ENCODE measurements around the gene USP48. TPM values are rescaled to one million over a fixed set of nuclear protein-coding genes. Genes with fewer than 3 reads are reported as not detected.

The USP48 gene
- total RNA-seq, 1 experiment from 2014 or later, result 49.1 TPM

DNA sequence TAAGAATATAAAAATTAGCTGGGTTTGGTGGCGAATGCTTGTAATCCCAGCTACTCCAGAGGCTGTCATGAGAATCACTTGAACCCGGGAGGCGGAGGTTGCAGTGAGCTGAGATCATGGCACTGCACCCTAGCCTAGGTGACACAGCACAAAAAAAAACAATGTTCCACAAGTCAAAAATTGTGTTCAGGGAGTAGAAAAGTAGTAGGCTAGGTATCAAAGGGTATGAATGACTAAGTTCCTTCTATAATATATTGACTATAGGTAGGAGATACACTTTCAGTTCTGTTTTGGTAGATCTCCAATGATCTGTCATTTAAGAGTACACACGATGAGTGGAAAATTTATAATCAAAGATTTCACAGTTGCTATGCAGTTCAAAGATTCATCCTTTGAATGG, 16.7 kb downstream of the USP48 start:
- Mint-ChIP-seq H3K27ac (ENCODE audit: unreplicated experiment) (no peak overlapping the region), H3K4me1 (ENCODE audit: low read depth, unreplicated experiment) (no peaks in the 10 kb centered on the region)
- no peaks in the 10 kb centered on the region for H3K27me3 ChIP-seq (replicated peaks; ENCODE audit: control insufficient read depth, insufficient read depth, low read length)

DNA sequence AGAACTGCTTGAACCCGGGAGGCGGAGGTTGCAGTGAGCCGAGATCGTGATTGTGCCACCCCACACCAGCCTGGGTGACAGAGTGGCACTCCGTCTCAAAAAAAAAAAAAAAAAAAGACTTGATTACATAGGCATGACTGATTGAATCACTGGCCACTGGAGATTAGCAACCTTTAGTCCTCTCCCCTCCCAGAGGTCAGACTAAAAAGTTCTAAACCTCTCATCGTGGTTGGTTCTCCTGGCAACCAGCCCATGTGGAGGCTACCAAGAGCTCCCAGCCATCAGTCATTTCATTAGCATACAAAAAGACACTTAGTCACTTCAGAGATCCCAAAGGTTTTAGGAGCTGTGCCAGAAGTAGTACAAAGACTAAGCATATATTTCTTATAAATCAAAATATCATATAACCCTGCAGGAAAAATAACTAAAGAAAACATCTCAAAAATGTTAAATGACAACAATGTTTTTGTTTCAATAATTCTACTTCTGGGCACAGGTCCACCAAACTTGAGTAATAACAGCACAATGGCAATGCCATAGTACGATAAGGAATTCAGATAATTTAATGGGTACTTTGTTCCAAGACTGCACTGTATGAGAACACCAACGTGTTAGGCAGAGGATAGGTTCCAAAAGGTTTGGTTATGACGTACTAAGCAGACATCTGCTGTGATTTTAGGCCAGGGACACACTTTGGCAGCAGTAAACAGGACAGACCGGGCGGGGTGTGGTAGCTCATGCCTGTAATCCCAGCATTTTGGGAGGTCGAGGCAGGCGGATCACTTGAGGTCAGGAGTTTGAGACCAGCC, 18.1 kb downstream of the USP48 start:
- H3K4me3 ChIP-seq (ENCODE audit: low read depth, low read length), result no peak overlapping the region
- Mint-ChIP-seq H3K4me1 (ENCODE audit: low read depth, unreplicated experiment) (no peaks in the 10 kb centered on the region), H3K4me3 (ENCODE audit: unreplicated experiment) (no peak overlapping the region), H3K9me3 (ENCODE audit: unreplicated experiment) (no peaks in the 10 kb centered on the region), H3K27me3 (ENCODE audit: insufficient read depth, unreplicated experiment) (no peaks in the 10 kb centered on the region), H3K27ac (ENCODE audit: unreplicated experiment) (no peak overlapping the region), H3K36me3 (ENCODE audit: insufficient read depth, unreplicated experiment) (peaks cover under 1% of the 10 kb centered on the region)
- no TSS peak for BruUV-seq (replicated peaks)
- intact Hi-C loops (cut with micrococcal nuclease; ENCODE audit: unreplicated experiment), result no loop called here
- no peaks in the 10 kb centered on the region for H3K9me3 ChIP-seq
- no peaks in the 10 kb centered on the region for H3K36me3 ChIP-seq (ENCODE audit: control insufficient read depth, insufficient read depth, low read length)
- POLR2A ChIA-PET, result no interaction called here
- TF ChIP-seq, protein P1, sequence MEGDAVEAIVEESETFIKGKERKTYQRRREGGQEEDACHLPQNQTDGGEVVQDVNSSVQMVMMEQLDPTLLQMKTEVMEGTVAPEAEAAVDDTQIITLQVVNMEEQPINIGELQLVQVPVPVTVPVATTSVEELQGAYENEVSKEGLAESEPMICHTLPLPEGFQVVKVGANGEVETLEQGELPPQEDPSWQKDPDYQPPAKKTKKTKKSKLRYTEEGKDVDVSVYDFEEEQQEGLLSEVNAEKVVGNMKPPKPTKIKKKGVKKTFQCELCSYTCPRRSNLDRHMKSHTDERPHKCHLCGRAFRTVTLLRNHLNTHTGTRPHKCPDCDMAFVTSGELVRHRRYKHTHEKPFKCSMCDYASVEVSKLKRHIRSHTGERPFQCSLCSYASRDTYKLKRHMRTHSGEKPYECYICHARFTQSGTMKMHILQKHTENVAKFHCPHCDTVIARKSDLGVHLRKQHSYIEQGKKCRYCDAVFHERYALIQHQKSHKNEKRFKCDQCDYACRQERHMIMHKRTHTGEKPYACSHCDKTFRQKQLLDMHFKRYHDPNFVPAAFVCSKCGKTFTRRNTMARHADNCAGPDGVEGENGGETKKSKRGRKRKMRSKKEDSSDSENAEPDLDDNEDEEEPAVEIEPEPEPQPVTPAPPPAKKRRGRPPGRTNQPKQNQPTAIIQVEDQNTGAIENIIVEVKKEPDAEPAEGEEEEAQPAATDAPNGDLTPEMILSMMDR (IDR thresholded peaks at IDR 0.05; ENCODE audit: insufficient read depth in 1 of 2, low read depth in 1 of 2, low read length in 1 of 2, severe bottlenecking in 1 of 2, unreplicated experiment in 1 of 2), result no peak
- no peaks in the 10 kb centered on the region for H3K4me1 ChIP-seq
- H3K27me3 ChIP-seq (replicated peaks; ENCODE audit: control insufficient read depth, insufficient read depth, low read length), result no peaks in the 10 kb centered on the region
- CTCF ChIA-PET, result interaction anchor here (1.1 kb wide), 1 partner anchor 27 kb away, joined by 3 read pairs; no protein-coding TSS in a partner anchor
- DNase-seq, result no peak

More for the DNA sequence above, 16.7 kb downstream of the USP48 start:
- ChIA-PET POLR2A (no interaction called here), CTCF (no interaction called here)
- Mint-ChIP-seq H3K36me3 (ENCODE audit: insufficient read depth, unreplicated experiment) (peaks cover 7% of the 10 kb centered on the region), H3K4me3 (ENCODE audit: unreplicated experiment) (no peak overlapping the region), H3K27me3 (ENCODE audit: insufficient read depth, unreplicated experiment) (no peaks in the 10 kb centered on the region), H3K9me3 (ENCODE audit: unreplicated experiment) (no peaks in the 10 kb centered on the region)
- Histone ChIP-seq H3K4me1 (no peaks in the 10 kb centered on the region), H3K36me3 (ENCODE audit: control insufficient read depth, insufficient read depth, low read length) (no peaks in the 10 kb centered on the region), H3K9me3 (no peaks in the 10 kb centered on the region), H3K4me3 (ENCODE audit: low read depth, low read length) (no peak overlapping the region)
- intact Hi-C loops (cut with micrococcal nuclease; ENCODE audit: unreplicated experiment), result no loop called here
- no peak for DNase-seq
- TF ChIP-seq, protein P1 (IDR thresholded peaks at IDR 0.05; ENCODE audit: insufficient read depth in 1 of 2, low read depth in 1 of 2, low read length in 1 of 2, severe bottlenecking in 1 of 2, unreplicated experiment in 1 of 2), result no peak
- BruUV-seq (replicated peaks), result no TSS peak

GRCh38 chr1:21763694-21764419, 19.1 kb downstream of the USP48 start:
- Histone ChIP-seq H3K4me3 (ENCODE audit: low read depth, low read length) (no peak overlapping the region), H3K4me1 (no peaks in the 10 kb centered on the region), H3K9me3 (no peaks in the 10 kb centered on the region), H3K36me3 (ENCODE audit: control insufficient read depth, insufficient read depth, low read length) (no peaks in the 10 kb centered on the region), H3K27me3 (replicated peaks; ENCODE audit: control insufficient read depth, insufficient read depth, low read length) (no peaks in the 10 kb centered on the region)
- Mint-ChIP-seq H3K4me3 (ENCODE audit: unreplicated experiment) (no peak overlapping the region), H3K36me3 (ENCODE audit: insufficient read depth, unreplicated experiment) (no peaks in the 10 kb centered on the region), H3K9me3 (ENCODE audit: unreplicated experiment) (no peaks in the 10 kb centered on the region), H3K27me3 (ENCODE audit: insufficient read depth, unreplicated experiment) (no peaks in the 10 kb centered on the region), H3K27ac (ENCODE audit: unreplicated experiment) (no peak overlapping the region), H3K4me1 (ENCODE audit: low read depth, unreplicated experiment) (no peaks in the 10 kb centered on the region)
- POLR2A ChIA-PET, result interaction anchor here (0.7 kb wide), 1 partner anchor 18 kb away, joined by 7 read pairs; no protein-coding TSS in a partner anchor
- no TSS peak for BruUV-seq (replicated peaks)
- TF ChIP-seq, protein P1 (IDR thresholded peaks at IDR 0.05; ENCODE audit: insufficient read depth in 1 of 2, low read depth in 1 of 2, low read length in 1 of 2, severe bottlenecking in 1 of 2, unreplicated experiment in 1 of 2), result no peak
- intact Hi-C loops (cut with micrococcal nuclease; ENCODE audit: unreplicated experiment), result no loop called here
- CTCF ChIA-PET, result interaction anchor here (1.1 kb wide), 1 partner anchor 26 kb away, joined by 3 read pairs; no protein-coding TSS in a partner anchor
- no peak for DNase-seq

Data from Caco-2 (cell line).